Hematopoietic multipotent progenitor cell treated with erythropoietin and hydrocortisone succinate and interleukin-3 and kit ligand, for 17 days (in vitro differentiated cells): ENCODE measurements around the gene RFXAP.
"Not testable (repeated sequence)": the region's sequence is repeated elsewhere in the genome, so short reads cannot be mapped to it uniquely, and the experiment has no call there.

ENCODE experiments used
- DNase-seq: peaks from one replicate; pipeline ENCODE4 v3.0.0-alpha.2; 2015; ENCODE audit warnings: low spot score

RFXAP gene, protein sequence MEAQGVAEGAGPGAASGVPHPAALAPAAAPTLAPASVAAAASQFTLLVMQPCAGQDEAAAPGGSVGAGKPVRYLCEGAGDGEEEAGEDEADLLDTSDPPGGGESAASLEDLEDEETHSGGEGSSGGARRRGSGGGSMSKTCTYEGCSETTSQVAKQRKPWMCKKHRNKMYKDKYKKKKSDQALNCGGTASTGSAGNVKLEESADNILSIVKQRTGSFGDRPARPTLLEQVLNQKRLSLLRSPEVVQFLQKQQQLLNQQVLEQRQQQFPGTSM

DNA sequence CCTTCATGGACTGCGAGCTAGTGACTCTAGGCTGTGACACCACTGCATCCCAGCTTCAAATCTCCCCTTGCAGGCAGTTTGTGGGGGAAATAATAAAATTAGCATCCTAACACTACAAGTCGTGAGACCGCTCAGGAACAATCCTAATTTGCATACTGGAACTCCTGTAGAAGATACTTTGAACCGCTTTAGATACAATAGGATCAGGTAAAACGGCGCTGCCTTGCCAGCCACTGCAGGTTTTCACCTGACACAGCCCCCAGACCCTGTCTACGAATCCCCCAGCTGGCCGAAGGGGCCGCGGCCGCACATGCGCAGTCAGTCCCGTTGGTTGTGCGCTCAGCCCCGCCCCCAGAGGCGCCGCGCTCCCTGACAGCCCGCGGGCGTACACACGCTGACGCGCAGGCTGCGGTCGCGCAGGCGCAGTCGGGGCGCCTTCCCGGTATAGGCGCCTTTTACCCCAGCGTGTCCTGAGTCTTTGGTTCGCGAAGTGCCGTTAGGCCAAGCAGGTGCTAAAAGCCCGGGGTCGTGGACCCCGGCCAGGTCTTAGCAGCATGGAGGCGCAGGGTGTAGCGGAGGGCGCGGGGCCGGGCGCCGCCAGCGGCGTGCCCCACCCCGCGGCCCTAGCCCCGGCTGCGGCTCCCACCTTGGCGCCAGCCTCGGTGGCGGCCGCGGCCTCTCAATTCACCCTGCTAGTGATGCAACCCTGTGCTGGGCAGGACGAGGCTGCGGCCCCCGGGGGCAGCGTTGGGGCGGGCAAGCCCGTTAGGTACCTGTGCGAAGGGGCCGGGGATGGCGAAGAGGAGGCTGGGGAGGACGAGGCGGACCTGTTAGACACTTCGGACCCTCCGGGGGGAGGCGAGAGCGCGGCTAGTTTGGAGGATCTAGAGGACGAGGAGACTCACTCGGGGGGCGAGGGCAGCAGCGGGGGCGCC is at the start of gene RFXAP:
TSS of gene RFXAP (plus strand) at position 419 of the 935 bp plus-strand sequence. CDS start at position 555, 136 bp downstream.
- DNase-seq: peak; percentile 94

DNA sequence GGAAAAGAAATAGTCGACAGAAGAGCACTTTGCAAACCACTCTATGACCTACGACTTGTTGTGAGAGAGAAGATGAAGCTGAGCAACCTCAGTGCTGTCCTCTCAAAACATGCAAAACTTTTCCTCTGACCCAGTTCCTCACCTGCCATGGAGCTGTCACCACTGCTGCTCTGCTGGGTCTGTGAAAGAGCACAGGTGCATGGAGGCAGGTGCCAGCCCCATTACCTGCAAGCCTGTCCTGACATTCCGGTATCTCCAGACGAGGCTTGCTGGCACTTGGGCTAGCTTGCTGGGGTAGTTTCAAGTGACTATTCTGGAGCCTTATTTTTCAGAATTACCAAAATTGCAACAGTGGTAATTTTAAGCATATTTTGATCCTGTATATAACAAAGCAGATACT is 49.5 kb upstream of the RFXAP start:
- no peak for DNase-seq

DNA sequence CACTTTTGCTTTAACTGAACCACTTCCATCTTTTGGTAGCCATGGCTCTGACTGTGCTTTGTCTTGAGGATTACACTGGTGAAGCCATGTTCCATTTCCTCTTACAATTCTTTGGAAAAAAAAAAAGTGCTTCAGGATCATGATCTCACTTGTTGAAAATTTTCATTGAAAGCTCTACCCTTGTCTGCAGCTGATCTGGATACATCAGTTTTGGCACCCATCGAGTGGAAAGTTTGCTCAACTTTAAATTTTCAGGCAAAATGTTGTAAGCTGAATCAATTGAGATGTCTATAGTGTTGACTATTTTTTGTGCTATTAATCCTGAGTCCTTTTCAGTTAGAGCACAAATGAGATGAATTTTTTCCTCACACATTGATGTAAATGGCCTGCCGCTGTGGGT is 48.3 kb upstream of the RFXAP start:
- DNase-seq: no peak

DNA sequence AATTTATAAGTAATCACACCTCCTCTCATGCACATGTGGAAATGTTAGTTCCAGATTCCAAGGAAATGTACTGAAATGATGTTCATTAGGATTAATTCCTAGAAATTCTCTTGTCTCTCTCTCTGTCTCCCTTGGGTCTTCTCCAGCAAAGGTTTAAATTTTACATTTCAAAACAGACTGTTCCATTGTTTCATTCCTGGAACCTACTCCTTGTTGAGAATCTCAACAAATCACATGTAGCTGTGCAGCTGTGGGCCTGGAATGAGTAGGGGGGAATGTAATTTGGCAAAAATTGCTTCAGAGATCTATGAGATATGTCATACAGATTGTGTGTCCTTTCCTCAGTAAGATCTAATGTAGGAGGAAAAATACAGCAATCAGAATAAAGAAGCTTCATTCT is 46.2 kb upstream of the RFXAP start:
- DNase-seq: no peak

DNA sequence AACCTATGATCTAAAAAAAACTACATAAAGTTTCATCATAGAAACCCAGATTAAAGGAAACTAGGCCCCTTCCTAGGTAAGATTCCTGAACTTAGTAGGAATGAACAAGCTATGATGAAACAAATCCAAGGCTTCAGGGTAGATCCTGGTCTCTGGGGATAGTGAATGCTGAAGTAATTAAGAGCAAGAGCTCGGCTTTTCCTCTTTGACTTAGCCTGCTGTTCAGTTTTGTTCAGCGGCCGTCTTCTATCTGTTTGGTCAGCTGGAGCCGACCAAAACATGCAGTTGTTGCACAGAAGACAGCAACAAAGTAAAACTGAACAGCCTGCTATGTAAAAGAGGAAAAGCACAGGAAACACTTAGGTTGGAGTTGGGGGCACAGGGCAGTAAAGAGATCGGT is 44.1 kb upstream of the RFXAP start:
- no peak for DNase-seq

DNA sequence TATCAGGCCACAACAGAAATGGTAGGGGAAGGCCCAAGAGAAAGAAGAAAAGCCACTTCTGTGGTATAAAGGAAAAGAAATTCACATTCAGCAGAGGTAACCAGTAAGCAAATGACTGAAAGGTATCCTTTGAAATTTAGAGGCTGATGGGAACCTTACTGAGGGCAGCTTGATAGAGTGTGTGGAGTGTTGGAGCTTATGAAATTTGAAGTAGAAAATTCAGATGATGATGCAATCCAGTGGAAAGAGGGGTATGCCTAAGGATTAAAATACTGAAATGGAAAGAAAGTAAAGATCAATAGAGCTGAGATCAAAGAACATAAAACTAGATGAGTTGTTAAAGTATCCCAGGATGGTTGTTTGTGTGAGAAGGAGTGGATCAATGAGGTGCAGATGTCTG is 42.8 kb upstream of the RFXAP start:
- DNase-seq: no peak

DNA sequence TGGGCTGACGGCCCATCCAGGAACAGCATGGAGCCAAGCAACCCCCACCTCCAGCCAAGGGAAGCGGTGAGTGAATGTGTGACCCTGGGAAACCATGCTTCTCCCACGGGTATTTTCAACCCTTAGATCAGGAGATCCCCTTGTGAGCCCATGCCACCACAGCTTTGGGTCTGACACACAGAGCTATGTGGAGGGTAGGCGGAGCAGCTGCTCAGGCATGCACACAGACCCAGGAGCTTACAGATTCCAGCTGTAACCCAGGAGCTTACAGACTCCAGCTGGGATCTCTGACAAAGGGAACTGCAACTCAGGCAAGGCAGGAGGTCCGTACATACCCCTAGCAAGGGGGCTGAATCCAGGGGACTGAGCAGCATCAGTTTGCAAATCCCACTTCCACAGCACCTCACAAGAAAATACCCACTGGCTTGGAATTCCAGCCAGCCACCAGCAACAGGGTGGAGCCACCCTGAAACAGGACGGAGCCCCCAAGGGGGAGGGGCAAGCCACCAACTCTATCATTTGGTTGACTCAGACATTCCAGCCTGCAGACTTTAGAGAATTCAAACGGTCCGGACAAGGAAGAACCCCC is 40.8 kb upstream of the RFXAP start:
- DNase-seq: no peak

DNA sequence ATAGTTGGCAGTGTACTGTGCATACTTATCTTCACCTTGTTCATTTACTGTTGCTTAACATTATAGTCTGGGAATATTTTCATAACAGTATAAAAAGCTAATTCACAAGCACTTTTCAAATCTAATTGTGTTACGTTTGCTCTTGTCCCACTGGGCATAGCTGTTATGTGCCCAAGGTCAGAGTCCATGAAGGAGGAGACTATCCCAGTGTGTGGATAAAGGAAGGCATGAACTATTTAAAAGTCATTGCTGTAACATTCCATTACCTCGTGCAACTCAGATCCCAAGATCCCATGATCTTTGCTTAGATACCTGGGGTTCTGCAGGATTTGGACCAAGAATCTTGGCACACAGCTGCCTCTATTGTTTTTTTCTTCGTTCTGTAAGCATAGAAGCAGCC is 35.1 kb upstream of the RFXAP start:
- no peak for DNase-seq

DNA sequence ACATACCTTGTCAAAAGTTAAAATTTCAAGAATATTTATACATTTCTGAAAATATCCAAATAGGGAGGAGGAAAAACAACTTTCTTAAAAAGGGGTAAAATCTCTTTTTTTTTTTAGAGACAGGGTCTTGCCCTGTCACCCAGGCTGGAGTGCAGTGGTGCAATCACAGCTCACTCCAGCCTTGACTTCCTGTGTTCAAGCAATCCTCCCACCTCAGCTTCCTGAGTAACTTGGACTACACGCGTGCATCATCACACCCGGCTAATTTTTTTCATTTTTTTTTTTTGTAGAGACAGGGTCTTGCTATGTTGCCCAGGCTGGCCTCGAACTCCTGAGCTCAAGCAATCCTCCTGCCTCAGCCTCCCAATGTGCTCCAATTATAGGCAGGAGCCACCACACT is 32.8 kb upstream of the RFXAP start:
- not testable (repeated sequence) for DNase-seq

DNA sequence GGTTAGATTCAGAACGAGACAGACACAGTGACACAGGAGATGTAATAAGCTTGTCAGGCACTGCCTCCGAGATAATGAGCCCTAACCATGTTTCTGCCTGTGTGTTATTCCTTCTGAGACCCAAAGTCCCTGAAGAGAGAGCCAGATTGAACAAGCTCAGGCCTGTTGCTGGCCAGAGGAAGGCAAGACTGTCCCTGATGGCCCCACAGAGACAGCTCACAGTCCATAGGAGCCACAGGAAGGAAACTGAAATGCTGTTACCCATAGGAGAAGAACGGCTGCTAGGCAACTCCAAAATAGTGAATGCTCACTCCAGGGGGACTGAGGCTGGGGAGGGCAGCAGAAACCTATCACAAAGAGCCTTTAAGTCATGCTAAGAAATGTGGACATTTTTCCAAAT is 31.8 kb upstream of the RFXAP start:
- no peak for DNase-seq

DNA sequence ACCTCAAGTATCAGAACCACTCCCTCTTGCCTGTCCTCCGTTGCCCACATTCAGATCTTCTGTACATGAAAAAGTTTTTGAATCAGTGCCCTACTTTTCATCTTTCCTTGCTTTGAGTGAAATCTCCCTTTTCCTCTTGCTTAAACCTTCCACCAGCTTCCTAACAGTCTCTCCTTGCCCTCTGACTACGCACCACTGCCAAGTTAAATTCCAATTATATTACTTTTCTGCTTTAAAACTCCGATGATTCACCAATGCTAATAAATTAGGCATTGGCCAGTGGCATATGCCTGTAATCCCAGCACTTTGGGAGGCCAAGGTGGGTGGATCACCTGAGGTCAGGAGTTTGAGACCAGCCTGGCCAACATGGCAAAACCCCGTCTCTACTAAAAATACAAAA is 30.7 kb upstream of the RFXAP start:
- no peak for DNase-seq

DNA sequence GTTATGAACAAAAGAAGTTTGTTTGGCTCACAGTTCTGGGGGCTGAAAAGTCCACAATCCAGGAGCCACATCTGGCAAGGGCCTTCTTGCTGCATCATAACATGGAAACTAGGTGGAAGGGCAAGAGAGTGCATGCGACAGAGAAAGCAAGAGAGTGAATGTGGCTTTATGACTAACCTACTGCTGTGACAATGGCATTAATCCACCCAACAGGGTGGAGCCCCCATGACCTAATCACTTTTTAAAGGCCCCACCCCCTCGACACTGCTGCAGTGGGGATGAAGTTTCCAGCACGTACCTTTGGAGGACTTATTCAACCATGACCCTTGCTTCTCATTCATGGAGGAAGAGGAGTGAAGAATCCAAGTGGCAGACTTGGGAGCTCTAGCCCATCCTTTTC is 30.0 kb upstream of the RFXAP start:
- no peak for DNase-seq

DNA sequence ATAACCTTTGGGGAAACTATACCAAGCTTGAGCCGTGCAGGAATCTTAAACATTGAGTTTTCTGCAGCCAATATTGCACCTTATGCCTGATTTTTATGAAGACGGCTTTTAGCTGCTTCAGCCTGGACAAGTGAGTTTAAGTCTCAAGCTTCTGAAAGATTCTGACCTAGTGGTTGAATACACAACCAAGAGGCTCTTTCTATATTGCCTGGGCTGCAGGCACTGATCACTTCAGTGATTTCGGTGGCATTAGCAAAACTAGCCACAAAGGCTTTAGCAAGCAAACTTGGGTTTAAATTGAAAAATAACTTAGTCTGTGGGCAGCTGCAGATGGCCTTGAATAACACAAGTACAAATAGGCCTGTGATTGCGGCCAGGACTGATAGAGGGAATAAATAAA is 29.3 kb upstream of the RFXAP start:
- DNase-seq: no peak

DNA sequence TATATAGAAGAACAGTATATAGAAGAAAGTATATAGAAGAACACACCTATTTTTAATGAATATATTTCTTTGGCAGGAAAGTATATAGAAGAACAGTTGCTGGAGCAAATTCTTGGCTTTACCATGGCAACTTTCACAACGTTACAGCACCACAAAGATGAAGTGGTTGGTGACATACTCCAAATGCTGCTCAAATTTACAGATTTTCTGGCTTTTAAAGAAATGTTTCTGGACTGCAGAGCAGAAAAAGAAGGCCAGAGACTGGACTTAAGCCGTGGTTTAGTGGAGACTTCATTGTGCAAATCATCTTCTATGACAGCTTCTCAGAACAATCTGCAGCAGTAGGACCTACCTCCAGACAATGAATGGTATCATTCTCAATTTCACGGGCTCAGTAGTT is 24.3 kb upstream of the RFXAP start:
- DNase-seq: no peak

DNA sequence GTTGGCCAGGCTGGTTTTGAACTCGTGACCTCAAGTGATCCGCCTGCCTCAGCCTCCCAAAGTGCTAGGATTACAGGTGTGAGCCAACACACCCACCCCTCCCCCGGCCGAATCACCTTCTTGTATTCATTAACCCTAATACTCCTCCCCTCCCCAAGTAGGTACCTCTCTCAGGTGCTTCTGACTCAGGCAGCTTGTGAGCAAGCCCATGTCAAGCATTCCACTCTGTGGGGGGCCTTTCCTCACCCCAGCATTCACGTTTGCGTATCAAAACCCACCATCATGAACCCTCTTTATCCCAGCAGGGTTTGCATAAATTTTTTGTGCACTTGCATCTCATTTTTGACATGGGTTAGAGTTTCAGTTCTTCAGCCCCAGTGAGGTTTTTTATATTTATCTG is 23.6 kb upstream of the RFXAP start:
- DNase-seq: no peak

DNA sequence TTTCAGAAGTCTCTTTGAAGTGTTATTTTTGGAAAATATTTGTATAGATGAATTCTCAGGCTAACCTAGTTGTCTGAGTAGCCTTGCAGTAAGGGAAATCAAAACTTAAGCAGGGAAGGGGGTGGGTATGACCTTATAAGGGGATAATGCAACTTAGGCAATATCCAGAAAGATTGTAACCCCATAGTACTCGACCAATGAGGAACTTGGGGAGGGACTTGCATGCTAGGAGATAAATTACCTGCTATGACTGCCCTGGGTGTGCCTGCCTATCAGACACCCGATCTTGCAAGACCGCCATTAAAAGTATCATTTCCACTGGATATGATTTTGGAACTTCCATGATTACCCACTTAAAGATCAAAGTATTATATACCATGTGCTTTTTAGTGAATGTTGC is 23.0 kb upstream of the RFXAP start:
- DNase-seq: no peak

DNA sequence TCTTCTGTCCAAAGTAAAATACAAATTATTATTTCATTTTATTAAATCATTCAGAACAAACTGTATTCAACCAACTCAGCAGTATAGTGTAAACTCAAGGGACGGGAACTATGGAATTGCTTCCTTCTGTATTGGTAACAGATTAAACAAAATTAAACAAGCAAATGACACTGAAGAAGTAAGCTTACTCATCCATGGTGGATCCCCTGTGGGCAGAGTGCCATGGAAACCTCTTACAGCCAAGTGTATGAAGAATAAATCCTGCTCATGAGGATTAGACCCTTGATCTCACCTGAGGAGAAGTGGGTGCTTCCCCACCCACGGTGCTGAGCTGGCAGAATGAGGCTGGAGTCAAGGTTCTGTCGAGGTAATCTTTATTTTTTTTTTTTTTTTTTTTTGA is 18.0 kb upstream of the RFXAP start:
- no peak for DNase-seq

DNA sequence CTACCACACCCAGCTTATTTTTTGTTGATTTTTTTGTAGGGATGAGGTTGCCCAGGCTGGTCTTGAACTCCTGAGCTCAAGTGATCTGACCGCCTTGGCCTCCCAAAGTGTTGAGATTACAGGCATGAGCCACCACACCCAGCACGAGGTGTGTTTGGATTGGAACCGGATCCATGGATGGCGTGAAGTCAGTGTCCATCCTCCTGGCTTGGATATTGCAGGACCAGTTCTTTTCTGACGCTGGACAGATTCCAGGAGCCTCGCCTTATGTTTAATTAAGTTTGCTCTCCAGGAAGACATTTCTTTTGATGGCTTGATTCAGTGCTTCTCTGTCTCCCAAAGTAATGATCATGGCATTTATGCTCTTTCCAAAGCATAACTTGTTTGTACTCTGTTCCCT is 14.4 kb upstream of the RFXAP start:
- no peak for DNase-seq

DNA sequence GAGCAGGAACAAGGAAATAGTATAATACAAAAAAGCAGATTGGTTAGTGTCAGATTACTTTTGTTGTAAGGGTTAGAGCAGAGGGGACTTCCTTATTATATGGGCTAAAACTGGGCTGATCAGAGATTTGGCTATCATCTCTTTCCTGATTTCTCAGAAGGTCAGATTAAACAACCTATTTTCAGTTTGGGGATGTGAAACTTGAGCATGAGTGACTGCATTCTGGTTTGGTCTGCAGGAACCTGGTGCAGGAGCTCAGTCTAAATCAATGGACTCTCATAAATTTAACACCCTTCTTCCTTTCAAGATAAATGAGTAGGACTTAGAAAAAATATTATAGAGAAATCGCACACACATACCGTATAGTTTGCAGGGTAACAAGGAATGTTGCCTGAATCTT is 12.9 kb upstream of the RFXAP start:
- no peak for DNase-seq

DNA sequence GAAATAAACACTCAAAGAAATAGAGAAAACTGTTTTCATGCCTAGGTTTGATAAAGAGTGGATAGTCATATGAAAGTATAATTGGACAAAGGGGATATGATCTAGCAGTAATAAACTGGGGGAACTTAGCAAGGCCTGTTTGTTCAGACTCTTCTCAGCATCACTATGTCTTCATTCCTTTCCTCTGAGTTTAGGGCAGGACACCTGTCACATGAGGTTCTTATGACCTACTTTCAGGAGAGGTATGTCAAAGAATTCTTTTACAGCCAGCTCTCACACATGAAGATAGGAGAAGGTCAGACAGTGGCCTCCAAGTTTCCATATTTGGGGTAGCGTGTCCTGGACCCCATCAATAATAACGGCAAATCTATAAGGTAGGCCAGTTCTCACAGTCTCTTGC is 11.4 kb upstream of the RFXAP start:
- no peak for DNase-seq

DNA sequence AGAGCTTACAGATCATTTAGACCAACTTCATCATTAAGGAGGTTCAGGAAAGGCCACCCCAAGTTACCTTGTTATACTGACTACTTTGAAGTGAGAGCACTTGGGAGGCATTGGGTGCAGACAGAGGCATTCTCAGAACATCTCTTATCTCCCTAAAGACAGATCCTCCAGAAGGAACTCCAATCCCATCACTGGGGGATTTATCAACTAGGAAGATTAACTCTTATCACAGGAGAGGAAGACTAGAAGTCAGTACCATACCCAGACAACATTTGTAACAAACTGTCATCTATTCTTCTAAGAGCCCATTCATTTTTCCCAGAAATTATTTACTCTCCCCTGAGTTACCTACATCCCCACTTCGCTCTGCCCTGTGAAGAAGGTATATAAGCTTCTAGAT is 5.8 kb upstream of the RFXAP start:
- no peak for DNase-seq

DNA sequence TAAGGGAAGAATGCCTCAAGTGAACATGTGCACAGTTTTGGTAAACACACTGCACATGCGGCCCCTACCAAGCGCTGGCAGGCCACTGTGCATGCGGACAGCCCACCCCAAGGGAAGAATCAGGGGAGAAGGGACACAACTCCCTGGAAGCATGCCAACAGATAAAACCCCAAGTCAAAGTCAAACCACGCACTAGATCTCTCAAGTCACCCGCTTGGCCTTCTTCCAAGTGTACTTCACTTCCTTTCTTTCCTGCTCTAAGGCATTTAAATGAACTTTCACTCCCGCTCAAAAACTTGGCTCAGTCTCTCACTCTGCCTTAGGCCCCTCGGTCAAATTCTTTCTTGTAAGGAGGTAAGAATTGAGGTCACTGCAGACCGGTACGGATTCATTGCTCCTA is 4.6 kb upstream of the RFXAP start:
- DNase-seq: peak; percentile 77

DNA sequence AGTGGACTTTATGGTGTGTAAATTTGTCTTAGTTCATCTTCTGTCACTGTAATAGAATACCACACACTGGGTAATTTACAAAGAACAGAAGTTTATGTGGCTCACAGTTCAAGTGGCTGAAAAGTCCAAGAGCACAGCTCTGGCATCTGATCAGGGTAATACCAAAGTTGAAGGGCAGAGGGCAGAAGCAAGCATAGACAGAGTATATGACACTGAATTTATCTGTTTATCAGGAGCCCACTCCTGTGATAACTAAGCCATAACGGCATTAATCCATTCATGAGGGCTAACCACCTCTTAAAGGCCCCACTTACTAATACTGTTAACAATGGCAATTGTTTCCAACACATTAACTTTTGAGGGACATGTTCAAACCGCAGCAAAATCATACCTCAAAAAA is 4.0 kb upstream of the RFXAP start:
- DNase-seq: peak; percentile 46
